K562 (cell line): ENCODE results near the gene TFCP2. TPM values are rescaled to one million over a fixed set of nuclear protein-coding genes. Genes with fewer than 3 reads are reported as not detected.

Experiments used
- ATAC-seq: fragments of 200-7000 bp; cut with Tn5 transposase; 3 replicates; pipeline ENCODE4 v1.9.1; 2020; ENCODE audit warnings: moderate library complexity
- BruUV-seq: library from RNA; stranded (reverse); fragments of 400-500 nt; replicated peaks from 2 replicates; lab custom pipeline; 2021; lab: Mats Ljungman, UMichigan
- CTCF ChIA-PET: fragments of 300-600 bp; formaldehyde crosslinking; extraction: SDS; loops from one replicate; lab custom pipeline; 2021; ENCODE audit warnings: low intra/inter-chr PET ratio; lab: Yijun Ruan, JAX
- POLR2A ChIA-PET: fragments of 300-600, 350-650 bp; sonication (Branson Sonifier 250); formaldehyde crosslinking; extraction: SDS; loops from one replicate; lab custom pipeline; 2021; ENCODE audit warnings: antibody characterized with exemption, inconsistent platforms; lab: Yijun Ruan, JAX
- DNase-seq, 4 experiments: peaks; one replicate each; pipeline versions ENCODE4 v3.0.0 to v3.0.0-alpha.2; 2011 to 2018; ENCODE audit warnings: low spot score in 3 of 4, mixed read lengths in 3 of 4; ENCODE audit errors: extremely low read depth in 1 of 4
- FAIRE-seq: peaks from 2 replicates; lab custom pipeline; 2011; peaks lifted over from hg19 to GRCh38; lab: Jason Lieb, UNC
- H2AFZ ChIP-seq: 2 replicates; pipeline ENCODE4 v1.6.0; 2011; ENCODE audit warnings: low read depth, low read length, control low read depth, inconsistent platforms
- H3K27ac ChIP-seq: fragments of 200-600 bp; 3 replicates; pipeline ENCODE4 v1.8.0; 2011; ENCODE audit warnings: low read depth, mild to moderate bottlenecking, control low read depth, inconsistent platforms, low read length, moderate library complexity, mixed read lengths; ENCODE audit errors: extremely low read depth
- H3K27me3 ChIP-seq, 2 experiments: fragments of 300-600 bp in 1 of 2; 2 replicates in 1 of 2; 3 replicates in 1 of 2; pipeline versions ENCODE4 v1.6.0 to v1.8.0; 2011; ENCODE audit warnings: inconsistent platforms in 2 of 2, low read length in 2 of 2, mild to moderate bottlenecking in 1 of 2, mixed read lengths in 1 of 2, moderate library complexity in 1 of 2; ENCODE audit not compliant: control insufficient read depth in 2 of 2, insufficient read depth in 2 of 2
- H3K36me3 ChIP-seq: fragments of 300-600 bp; 3 replicates; pipeline ENCODE4 v1.8.0; 2011; ENCODE audit warnings: mild to moderate bottlenecking, low read length, inconsistent platforms; ENCODE audit not compliant: control insufficient read depth, insufficient read depth
- H3K4me1 ChIP-seq, 2 experiments: fragments of 200-600 bp in 1 of 2; replicated peaks in 1 of 2; 2 replicates in 1 of 2; 3 replicates in 1 of 2; pipeline versions ENCODE4 v1.5.1 to v1.8.0; 2011; ENCODE audit warnings: inconsistent platforms in 2 of 2, low read length in 2 of 2, mild to moderate bottlenecking in 1 of 2, mixed read lengths in 1 of 2, moderate library complexity in 1 of 2; ENCODE audit not compliant: control insufficient read depth in 2 of 2, insufficient read depth in 2 of 2
- H3K4me2 ChIP-seq: 2 replicates; pipeline ENCODE4 v1.6.1; 2011; ENCODE audit warnings: low read length, control low read depth, inconsistent platforms, mixed read lengths; ENCODE audit not compliant: insufficient read depth
- H3K4me3 ChIP-seq: fragments of 200-600 bp; sonication (generic), shearing (Covaris generic); 2 replicates; pipeline ENCODE4 v1.5.1; 2016; ENCODE audit warnings: control low read depth, inconsistent platforms
- H3K79me2 ChIP-seq: fragments of 200-600 bp; 3 replicates; pipeline ENCODE4 v1.8.0; 2011; ENCODE audit warnings: low read length, inconsistent platforms; ENCODE audit not compliant: control insufficient read depth, insufficient read depth
- H3K9ac ChIP-seq, 2 experiments: 2 replicates each; pipeline versions ENCODE4 v1.6.0 to v1.6.1; 2011; ENCODE audit warnings: low read depth in 2 of 2, low read length in 2 of 2, control low read depth in 1 of 2, inconsistent platforms in 1 of 2, mild to moderate bottlenecking in 1 of 2, mixed read lengths in 1 of 2; ENCODE audit not compliant: insufficient read depth in 1 of 2
- H3K9me1 ChIP-seq: one replicate; pipeline ENCODE4 v1.6.0; 2011; ENCODE audit warnings: inconsistent platforms, mild to moderate bottlenecking, low read length, moderate library complexity; ENCODE audit not compliant: control insufficient read depth, insufficient read depth
- H3K9me3 ChIP-seq: replicated peaks from 2 replicates; pipeline ENCODE4 v1.5.1; 2011; ENCODE audit warnings: low read depth, low read length, inconsistent platforms; ENCODE audit not compliant: control insufficient read depth, insufficient read depth
- H4K20me1 ChIP-seq: replicated peaks from 2 replicates; pipeline ENCODE4 v1.6.1; 2011; ENCODE audit warnings: low read length, inconsistent platforms, mixed read lengths; ENCODE audit not compliant: control insufficient read depth, insufficient read depth
- CEBPB ChIP-seq: fragments of 450-650 bp; IDR thresholded peaks from 2 replicates; pipeline ENCODE4 v1.6.1; 2016; ENCODE audit warnings: missing genetic modification characterization, missing compliant biosample characterization
- MTA2 ChIP-seq: fragments of 450-650 bp; IDR thresholded peaks from 2 replicates; pipeline ENCODE4 v1.6.1; 2016; ENCODE audit warnings: low read depth
- NR2C2 ChIP-seq, 2 experiments: fragments of 200-800 bp in 1 of 2; sonication (Bioruptor generic) in 1 of 2; sonication (generic) in 1 of 2; formaldehyde crosslinking in 1 of 2; IDR thresholded peaks; 2 replicates each; pipeline versions ENCODE4 v1.6.1 to v1.8.0; 2016 to 2022; ENCODE audit warnings: mild to moderate bottlenecking in 1 of 2, missing compliant biosample characterization in 1 of 2, missing genetic modification characterization in 1 of 2, missing genetic modification reagents in 1 of 2
- RHOXF2B ChIP-seq: fragments of 250-450 bp; sonication (Bioruptor Pico); conservative IDR thresholded peaks from 2 replicates; pipeline ENCODE4 v1.5.1; 2021
- SREBF2 ChIP-seq: sonication (generic); formaldehyde crosslinking; IDR thresholded peaks from 2 replicates; pipeline ENCODE4 v1.4.0; 2020; ENCODE audit warnings: mild to moderate bottlenecking, missing genetic modification reagents
- ZNF124 ChIP-seq: sonication (generic); formaldehyde crosslinking; IDR thresholded peaks from 2 replicates; pipeline ENCODE4 v1.8.1; 2022; ENCODE audit warnings: missing genetic modification reagents
- WGBS: fragments of 100-300 bp; shearing (Covaris generic); methylation state at CpG from one replicate; pipeline ENCODE4 v1.1.6; 2016; ENCODE audit warnings: low coverage, mixed read lengths; ENCODE audit not compliant: insufficient coverage; ENCODE audit errors: missing lambda C conversion rate; 5-methylcytosine and 5-hydroxymethylcytosine counted together
- in situ Hi-C: fragments of 300-500 bp; cut with MboI; formaldehyde crosslinking; loops from 4 replicates; pipeline ENCODE4 v1.15.0; 2018; ENCODE audit warnings: inconsistent platforms, mixed read lengths
- intact Hi-C: fragments of 100-400 bp; cut with micrococcal nuclease; formaldehyde crosslinking; loops from 2 replicates; pipeline ENCODE4 v1.14.2; 2022
- polyA plus RNA-seq, 8 experiments: library from polyadenylated mRNA; depleted of rRNA in 4 of 8; stranded (reverse) in 5 of 8; unstranded in 3 of 8; fragments of >200 nt; fragmentation: Nextera tagmentation in 2 of 8; fragmentation: Illumina TruSeq in 1 of 8; extraction: Ambion mirVana in 2 of 8; extraction: Trizol in 1 of 8; gene quantifications; 2 replicates each; pipeline versions ENCODE4 v1.2.1 to v1.2.3, GENCODE V29; 2011 to 2014; ENCODE audit warnings: inconsistent platforms in 1 of 8, missing spikeins in 1 of 8
- total RNA-seq, 7 experiments: library from RNA; depleted of rRNA in 6 of 7; stranded (reverse); fragments of >200 nt in 6 of 7; fragmentation: Illumina TruSeq in 2 of 7; extraction: Trizol in 2 of 7; gene quantifications; 2 replicates each; pipeline versions ENCODE4 v1.2.1 to v1.2.3, GENCODE V29; 2011 to 2021; ENCODE audit warnings: low replicate concordance in 1 of 7
- TF ChIP-seq, protein P1 (sequence below): fragments of 450-650 bp; IDR thresholded peaks from 2 replicates; pipeline ENCODE4 v1.6.1; 2014; ENCODE audit warnings: low read depth, mild to moderate bottlenecking, moderate library complexity, borderline replicate concordance

Gene TFCP2
- total and polyA plus RNA-seq, 9 of the 15 experiments (the other 6 are each of a cell fraction or from before 2014, with no cell fraction given), result 8.0 to 38.9 (median 19.3) TPM

DNA sequence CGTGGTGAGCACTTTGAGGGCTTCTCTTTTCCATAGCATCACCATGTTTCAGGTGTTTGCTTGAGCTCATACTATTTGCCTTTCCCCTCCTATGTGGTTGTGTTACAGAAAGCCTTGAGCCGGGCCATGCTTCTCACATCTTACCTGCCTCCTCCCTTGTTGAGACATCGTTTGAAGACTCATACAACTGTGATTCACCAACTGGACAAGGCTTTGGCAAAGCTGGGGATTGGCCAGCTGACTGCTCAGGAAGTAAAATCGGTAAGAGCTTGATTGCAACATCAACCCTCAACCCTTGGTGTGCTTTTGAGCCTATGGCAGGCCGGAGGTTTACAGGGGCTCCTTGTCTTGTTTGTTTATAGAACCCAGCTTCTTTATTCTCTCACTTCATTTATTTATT lies 116.7 kb downstream of the TFCP2 start:
- H4K20me1 ChIP-seq, result no peaks in the 10 kb centered on the region
- no peaks in the 10 kb centered on the region for H3K9me1 ChIP-seq
- intact Hi-C loops, result no loop called here
- peaks cover 87% of the 10 kb centered on the region for H3K36me3 ChIP-seq
- no TSS peak for BruUV-seq
- no peak overlapping the region for H3K4me2 ChIP-seq
- in situ Hi-C loops, result no loop called here
- H3K9ac ChIP-seq, result no peak overlapping the region
- ATAC-seq, result no peak
- H3K4me3 ChIP-seq, result no peak overlapping the region
- POLR2A ChIA-PET, result interaction anchor here (0.6 to 2.1 kb wide), 5 partner anchors 8 to 431 kb away, joined by 3 to 11 read pairs (median 3); partner anchors contain the start of genes CSRNP2 and LETMD1
- no peak for TF ChIP-seq RHOXF2B (CRISPR knock-in tag)
- TF ChIP-seq CEBPB (tag), result peak; percentile 24; the same call in 1 of the 2 replicates
- 78% methylated on average over 4 of the region's 5 CpGs for WGBS
- H3K79me2 ChIP-seq, result peaks cover 5% of the 10 kb centered on the region; the same call in 1 of the 3 replicates
- no peak overlapping the region for H3K27ac ChIP-seq
- H2AFZ ChIP-seq, result no peak overlapping the region
- H3K27me3 ChIP-seq, result no peaks in the 10 kb centered on the region
- no peak for FAIRE-seq
- CTCF ChIA-PET, result no interaction called here
- DNase-seq, result no peak
- no peaks in the 10 kb centered on the region for H3K9me3 ChIP-seq
- no peaks in the 10 kb centered on the region for H3K4me1 ChIP-seq

DNA sequence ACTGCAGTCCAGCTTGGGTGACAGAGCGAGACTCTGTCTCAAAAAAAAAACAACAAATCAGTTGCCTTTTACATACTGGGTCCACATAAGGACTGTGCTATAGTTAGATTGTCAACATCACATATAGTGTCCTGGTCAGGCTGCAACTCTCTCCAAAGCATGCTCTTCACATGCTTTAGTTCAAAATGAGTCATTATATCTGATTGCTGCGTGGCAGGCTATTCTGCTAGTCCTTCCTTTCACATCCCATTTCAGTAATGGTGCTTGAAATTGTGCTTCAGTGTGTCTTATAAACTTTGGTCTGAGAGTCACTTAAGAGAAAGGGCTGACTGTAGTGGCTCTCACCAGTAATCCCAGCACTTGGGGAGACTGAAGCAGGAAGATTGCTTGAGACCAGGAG lies 117.9 kb downstream of the TFCP2 start:
- TF ChIP-seq NR2C2 (CRISPR knock-in tag; IDR thresholded peaks at IDR 0.05), result no peak
- TF ChIP-seq NR2C2 (tag; IDR thresholded peaks at IDR 0.05), result no peak
- TF ChIP-seq, protein P1, sequence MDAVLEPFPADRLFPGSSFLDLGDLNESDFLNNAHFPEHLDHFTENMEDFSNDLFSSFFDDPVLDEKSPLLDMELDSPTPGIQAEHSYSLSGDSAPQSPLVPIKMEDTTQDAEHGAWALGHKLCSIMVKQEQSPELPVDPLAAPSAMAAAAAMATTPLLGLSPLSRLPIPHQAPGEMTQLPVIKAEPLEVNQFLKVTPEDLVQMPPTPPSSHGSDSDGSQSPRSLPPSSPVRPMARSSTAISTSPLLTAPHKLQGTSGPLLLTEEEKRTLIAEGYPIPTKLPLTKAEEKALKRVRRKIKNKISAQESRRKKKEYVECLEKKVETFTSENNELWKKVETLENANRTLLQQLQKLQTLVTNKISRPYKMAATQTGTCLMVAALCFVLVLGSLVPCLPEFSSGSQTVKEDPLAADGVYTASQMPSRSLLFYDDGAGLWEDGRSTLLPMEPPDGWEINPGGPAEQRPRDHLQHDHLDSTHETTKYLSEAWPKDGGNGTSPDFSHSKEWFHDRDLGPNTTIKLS, result no peak
- TF ChIP-seq SREBF2 (CRISPR knock-in tag), result no peak
- no peak for TF ChIP-seq MTA2
- no peak for TF ChIP-seq ZNF124 (CRISPR knock-in tag)
- TF ChIP-seq, all 486 proteins: peak for 0
- no peak for DNase-seq
- ChIA-PET CTCF (no interaction called here), POLR2A (interaction anchor here (1.5 kb wide), 1 partner anchor 10 kb away, joined by 5 read pairs; no protein-coding TSS in a partner anchor)
- Histone ChIP-seq H3K79me2 (peaks cover 9% of the 10 kb centered on the region), H3K4me3 (no peak overlapping the region), H3K4me1 (0 out of 5 replicates have a peak, but pooled peaks cover 0 to 2% of the 10 kb centered on the region in 2 experiments), H3K9ac (no peak overlapping the region), H3K4me2 (no peak overlapping the region), H3K36me3 (peaks cover 84% of the 10 kb centered on the region), H2AFZ (no peak overlapping the region), H3K27me3 (no peaks in the 10 kb centered on the region), H4K20me1 (no peaks in the 10 kb centered on the region), H3K27ac (no peak overlapping the region), H3K9me1 (no peaks in the 10 kb centered on the region), H3K9me3 (no peaks in the 10 kb centered on the region)
- in situ Hi-C loops (no loop called here), intact Hi-C loops (no loop called here)
- no TSS peak for BruUV-seq
- no peak for FAIRE-seq
- whole genome bisulfite sequencing, result 92% methylated on average over 2 of the region's 2 CpGs
- ATAC-seq, result no peak
